ENCODE results near the gene OSBPL2. TPM values are rescaled to one million over a fixed set of nuclear protein-coding genes. Genes with fewer than 3 reads are reported as not detected.

Gene OSBPL2
- total RNA-seq, 1 donor, result 21.1 TPM

DNA sequence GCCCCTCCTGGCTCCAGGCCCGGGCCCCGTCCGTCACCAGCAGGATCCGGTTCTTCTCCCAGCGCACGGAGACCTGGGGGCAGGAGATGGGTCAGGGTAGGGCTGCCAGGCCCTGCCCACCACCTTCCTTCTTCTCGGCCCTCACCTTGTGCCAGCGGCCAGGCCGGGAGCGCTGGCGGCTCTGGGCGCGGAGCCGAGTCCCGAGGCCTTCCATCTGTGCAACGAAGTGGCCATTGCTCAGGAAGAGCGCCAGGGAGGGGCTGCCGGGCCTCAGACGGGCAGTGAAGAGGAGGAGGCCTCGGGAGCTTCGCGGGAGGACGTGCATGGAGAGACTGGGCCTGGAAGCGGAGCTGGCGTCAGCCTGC lies 72.4 kb downstream of the OSBPL2 start:
- TF ChIP-seq, protein P1, sequence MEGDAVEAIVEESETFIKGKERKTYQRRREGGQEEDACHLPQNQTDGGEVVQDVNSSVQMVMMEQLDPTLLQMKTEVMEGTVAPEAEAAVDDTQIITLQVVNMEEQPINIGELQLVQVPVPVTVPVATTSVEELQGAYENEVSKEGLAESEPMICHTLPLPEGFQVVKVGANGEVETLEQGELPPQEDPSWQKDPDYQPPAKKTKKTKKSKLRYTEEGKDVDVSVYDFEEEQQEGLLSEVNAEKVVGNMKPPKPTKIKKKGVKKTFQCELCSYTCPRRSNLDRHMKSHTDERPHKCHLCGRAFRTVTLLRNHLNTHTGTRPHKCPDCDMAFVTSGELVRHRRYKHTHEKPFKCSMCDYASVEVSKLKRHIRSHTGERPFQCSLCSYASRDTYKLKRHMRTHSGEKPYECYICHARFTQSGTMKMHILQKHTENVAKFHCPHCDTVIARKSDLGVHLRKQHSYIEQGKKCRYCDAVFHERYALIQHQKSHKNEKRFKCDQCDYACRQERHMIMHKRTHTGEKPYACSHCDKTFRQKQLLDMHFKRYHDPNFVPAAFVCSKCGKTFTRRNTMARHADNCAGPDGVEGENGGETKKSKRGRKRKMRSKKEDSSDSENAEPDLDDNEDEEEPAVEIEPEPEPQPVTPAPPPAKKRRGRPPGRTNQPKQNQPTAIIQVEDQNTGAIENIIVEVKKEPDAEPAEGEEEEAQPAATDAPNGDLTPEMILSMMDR (IDR thresholded peaks at IDR 0.05; ENCODE audit: insufficient read depth, low read length), result no peak
- no peak for DNase-seq (ENCODE audit: low read depth)
- no peak overlapping the region for H3K4me3 ChIP-seq (ENCODE audit: low read depth, low read length)

DNA sequence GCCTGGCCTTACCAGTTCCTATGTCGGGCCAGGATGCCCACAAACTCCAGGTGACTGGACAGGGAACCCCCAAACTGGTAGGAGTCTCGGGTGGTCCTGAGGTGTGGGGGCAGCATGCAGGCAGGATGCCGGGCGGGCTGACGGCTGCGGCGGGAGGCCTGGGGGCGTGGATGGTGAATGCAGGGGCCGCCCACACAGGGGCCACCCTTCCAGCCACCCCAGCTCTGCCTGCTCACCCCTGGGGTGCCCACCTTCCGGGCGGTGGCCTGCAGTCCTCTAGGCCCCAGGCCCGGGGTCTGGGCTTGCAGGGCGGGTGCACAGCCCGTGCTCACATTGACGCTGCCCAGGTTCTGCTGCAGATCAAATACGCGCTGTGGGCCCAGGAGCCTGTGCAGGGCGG lies 72.8 kb downstream of the OSBPL2 start:
- DNase-seq (ENCODE audit: low read depth), result no peak
- TF ChIP-seq, protein P1 (IDR thresholded peaks at IDR 0.05; ENCODE audit: insufficient read depth, low read length), result no peak
- no peak overlapping the region for H3K4me3 ChIP-seq (ENCODE audit: low read depth, low read length)

DNA sequence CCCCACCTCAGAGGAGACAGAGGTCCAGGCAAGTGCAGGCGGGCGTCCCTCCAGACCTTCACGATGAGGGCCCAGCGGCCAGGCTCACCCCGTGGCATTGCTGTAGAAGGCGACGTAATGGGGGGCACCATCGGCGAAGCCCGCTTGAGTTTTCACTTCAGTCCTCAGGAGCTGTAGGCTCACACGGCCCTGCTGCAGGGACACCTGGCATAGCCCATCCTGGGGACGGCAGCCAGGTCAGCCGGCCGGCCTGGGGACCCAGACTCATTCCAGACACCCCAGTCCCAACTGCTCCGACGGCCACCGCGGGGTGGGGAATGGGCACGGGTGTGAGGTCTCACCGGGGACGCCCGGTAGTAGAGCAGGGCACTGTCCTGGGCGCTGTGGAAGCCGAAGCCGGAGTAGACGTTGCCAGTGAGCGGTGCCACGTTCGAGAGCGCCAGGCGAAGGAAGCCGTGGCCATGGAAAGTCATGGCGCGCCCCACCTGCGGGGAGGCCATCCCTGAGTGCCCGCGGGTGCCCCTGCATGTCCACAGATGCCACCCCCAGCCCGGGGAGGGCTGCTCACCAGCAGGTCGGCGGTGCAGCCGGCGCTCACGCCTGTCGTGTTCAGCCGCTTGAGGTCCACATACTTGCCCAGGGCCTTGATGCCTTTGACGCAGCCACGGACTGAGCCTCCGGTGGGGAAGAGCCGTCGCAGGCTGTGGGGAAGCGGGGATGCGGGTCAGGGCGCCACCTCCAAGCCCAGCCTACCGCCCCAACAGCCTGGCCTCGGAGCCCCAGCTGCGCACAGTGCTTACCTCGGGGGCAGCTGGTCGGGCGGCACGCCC lies 73.7 kb downstream of the OSBPL2 start:
- no peak for DNase-seq (ENCODE audit: low read depth)
- H3K4me3 ChIP-seq (ENCODE audit: low read depth, low read length), result no peak overlapping the region
- TF ChIP-seq, protein P1 (IDR thresholded peaks at IDR 0.05; ENCODE audit: insufficient read depth, low read length), result no peak

DNA sequence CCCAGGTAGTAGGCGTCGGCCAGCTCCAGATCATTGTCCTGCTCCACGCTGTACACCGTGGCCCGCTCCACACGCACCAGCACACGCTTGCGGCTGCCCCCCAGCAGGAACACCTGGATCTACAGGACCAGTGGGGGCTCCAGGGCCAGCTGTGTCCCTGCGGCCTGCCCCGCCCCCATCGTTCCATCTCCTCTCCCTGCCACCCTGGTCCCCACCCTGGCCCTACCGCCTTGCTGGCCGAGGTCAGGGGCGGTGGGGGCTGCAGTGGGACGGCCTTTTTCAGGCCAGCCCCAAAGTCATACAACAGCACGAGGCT lies 74.3 kb downstream of the OSBPL2 start:
- DNase-seq (ENCODE audit: low read depth), result no peak
- no peak overlapping the region for H3K4me3 ChIP-seq (ENCODE audit: low read depth, low read length)

DNA sequence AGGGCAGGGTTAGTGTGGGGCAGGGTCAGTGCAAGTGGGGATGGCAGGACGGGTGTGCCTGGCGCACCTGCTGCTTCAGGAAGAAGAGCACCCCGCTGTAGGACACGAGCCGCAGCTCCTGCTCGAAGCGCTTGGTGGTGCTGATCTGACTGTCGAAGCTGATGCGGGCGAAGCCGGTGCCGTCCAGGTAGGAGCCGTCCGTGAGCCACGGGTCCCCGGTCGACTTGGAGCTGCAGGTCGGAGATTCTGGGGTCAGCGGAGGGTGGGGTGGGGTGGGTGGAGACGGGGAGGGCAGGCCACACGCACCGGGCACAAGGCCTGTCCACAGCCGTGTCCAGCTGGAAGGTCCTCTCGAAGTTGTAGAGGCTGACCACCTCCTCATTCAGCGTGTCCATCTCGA lies 74.7 kb downstream of the OSBPL2 start:
- DNase-seq (ENCODE audit: low read depth), result no peak
- TF ChIP-seq, protein P1 (IDR thresholded peaks at IDR 0.05; ENCODE audit: insufficient read depth, low read length), result no peak
- no peak overlapping the region for H3K4me3 ChIP-seq (ENCODE audit: low read depth, low read length)

More for the DNA sequence above, 74.3 kb downstream of the OSBPL2 start:
- TF ChIP-seq, protein P1 (IDR thresholded peaks at IDR 0.05; ENCODE audit: insufficient read depth, low read length), result no peak

DNA sequence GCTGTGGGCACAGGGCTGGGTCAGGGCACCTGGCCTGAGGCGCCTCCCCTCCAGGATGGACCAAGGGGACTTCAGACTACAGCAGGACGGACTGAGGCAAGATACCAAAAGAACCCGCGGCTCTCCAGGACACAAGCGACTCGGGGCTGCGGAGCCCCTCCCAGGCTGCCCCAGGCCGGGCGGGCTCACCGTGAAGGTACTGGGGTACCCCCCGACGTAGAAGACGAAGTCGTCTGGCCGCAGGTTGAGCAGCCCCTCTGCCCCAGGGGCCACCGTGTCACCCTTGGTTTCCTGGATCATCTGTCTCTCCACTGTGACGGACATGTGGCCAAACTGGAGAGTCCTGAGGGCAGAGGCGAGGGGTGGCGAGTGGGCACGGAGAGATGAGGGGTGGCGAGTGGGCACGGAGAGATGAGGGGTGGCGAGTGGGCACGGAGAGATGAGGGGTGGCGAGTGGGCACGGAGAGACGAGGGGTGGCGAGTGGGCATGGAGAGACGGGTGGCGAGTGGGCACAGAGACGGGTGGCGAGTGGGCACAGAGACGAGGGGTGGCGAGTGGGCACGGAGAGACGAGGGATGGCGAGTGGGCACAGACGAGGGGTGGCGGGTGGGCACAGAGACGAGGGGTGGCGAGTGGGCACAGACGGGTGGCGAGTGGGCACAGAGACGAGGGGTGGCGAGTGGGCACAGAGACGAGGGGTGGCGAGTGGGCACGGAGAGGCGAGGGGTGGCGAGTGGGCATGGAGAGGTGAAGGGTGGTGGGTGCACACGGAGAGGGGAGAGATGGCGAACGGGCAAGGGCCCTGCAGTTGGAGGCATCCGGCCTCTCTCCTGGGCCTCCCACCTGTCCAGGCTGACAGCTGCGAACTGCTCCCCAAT lies 75.4 kb downstream of the OSBPL2 start:
- no peak for DNase-seq (ENCODE audit: low read depth)
- TF ChIP-seq, protein P1 (IDR thresholded peaks at IDR 0.05; ENCODE audit: insufficient read depth, low read length), result no peak
- H3K4me3 ChIP-seq (ENCODE audit: low read depth, low read length), result no peak overlapping the region
